SK-N-SH treated with all-trans-retinoic acid at 6 μM for 48 hours (cell line): ENCODE measurements around the gene KCNH2.

Experiments used
- ATAC-seq: fragments of 200-7000 bp; cut with Tn5 transposase; 3 replicates; pipeline ENCODE4 v1.9.1; 2020; ENCODE audit warnings: mild to moderate bottlenecking, moderate library complexity
- ARNTL ChIP-seq: fragments of 450-650 bp; formaldehyde crosslinking; IDR thresholded peaks from 2 replicates; pipeline ENCODE4 v1.5.0; 2020; ENCODE audit warnings: low read depth, mild to moderate bottlenecking, moderate library complexity, borderline replicate concordance
- BACH2 ChIP-seq: fragments of 250-450 bp; sonication (Bioruptor Pico); IDR thresholded peaks from 2 replicates; pipeline ENCODE4 v1.9.0; 2021; ENCODE audit warnings: mild to moderate bottlenecking, borderline replicate concordance
- CSDC2 ChIP-seq: fragments of 250-450 bp; sonication (Bioruptor Pico); IDR thresholded peaks from 2 replicates; pipeline ENCODE4 v1.5.0; 2020; ENCODE audit warnings: mild to moderate bottlenecking, moderate library complexity
- ESRRG ChIP-seq: fragments of 250-450 bp; sonication (Bioruptor Pico); IDR thresholded peaks from 2 replicates; pipeline ENCODE4 v1.6.1; 2021; ENCODE audit warnings: mild to moderate bottlenecking
- GLIS3 ChIP-seq: fragments of 250-450 bp; sonication (Bioruptor Pico); IDR thresholded peaks from 2 replicates; pipeline ENCODE4 v1.5.0; 2020; ENCODE audit warnings: mild to moderate bottlenecking, moderate library complexity
- ISL1 ChIP-seq: fragments of 250-450 bp; sonication (Bioruptor Pico); IDR thresholded peaks from 2 replicates; pipeline ENCODE4 v2.1.2; 2022; ENCODE audit warnings: mild to moderate bottlenecking, moderate library complexity
- RARB ChIP-seq: fragments of 250-450 bp; sonication (Bioruptor Pico); IDR thresholded peaks from 2 replicates; pipeline ENCODE4 v1.8.0; 2021; ENCODE audit warnings: mild to moderate bottlenecking, moderate library complexity
- SNAI2 ChIP-seq: fragments of 250-450 bp; sonication (Bioruptor Pico); IDR thresholded peaks from 2 replicates; pipeline ENCODE4 v1.5.0; 2020; ENCODE audit warnings: mild to moderate bottlenecking, moderate library complexity
- TCF4 ChIP-seq: fragments of 250-450 bp; sonication (Bioruptor Pico); IDR thresholded peaks from 2 replicates; pipeline ENCODE4 v1.8.0; 2021; ENCODE audit warnings: mild to moderate bottlenecking, moderate library complexity, borderline replicate concordance
- TOX ChIP-seq: fragments of 250-450 bp; sonication (Bioruptor Pico); IDR thresholded peaks from 2 replicates; pipeline ENCODE4 v1.8.0; 2021; ENCODE audit warnings: mild to moderate bottlenecking, moderate library complexity, borderline replicate concordance
- ZFP30 ChIP-seq: fragments of 450-650 bp; formaldehyde crosslinking; IDR thresholded peaks from 2 replicates; pipeline ENCODE4 v1.5.0; 2022; ENCODE audit warnings: mild to moderate bottlenecking, moderate library complexity
- ZNF565 ChIP-seq: fragments of 450-650 bp; formaldehyde crosslinking; conservative IDR thresholded peaks from 2 replicates; pipeline ENCODE4 v1.5.0; 2020; ENCODE audit warnings: low read depth, mild to moderate bottlenecking, moderate library complexity
- ZNF70 ChIP-seq: fragments of 450-650 bp; formaldehyde crosslinking; IDR thresholded peaks from 2 replicates; pipeline ENCODE4 v1.5.0; 2020; ENCODE audit warnings: mild to moderate bottlenecking, moderate library complexity
- TF ChIP-seq, protein P1 (sequence below): fragments of 250-450 bp; sonication (Bioruptor Pico); IDR thresholded peaks from 2 replicates; pipeline ENCODE4 v1.5.0; 2020; ENCODE audit warnings: mild to moderate bottlenecking, moderate library complexity
- TF ChIP-seq, protein P2 (sequence below): fragments of 250-450 bp; sonication (Bioruptor Pico); IDR thresholded peaks from 2 replicates; pipeline ENCODE4 v1.8.0; 2021; ENCODE audit warnings: low read depth, mild to moderate bottlenecking, moderate library complexity, borderline replicate concordance
- TF ChIP-seq, protein P3 (sequence below): fragments of 250-450 bp; sonication (Bioruptor Pico); IDR thresholded peaks from 2 replicates; pipeline ENCODE4 v1.8.0; 2020; ENCODE audit warnings: mild to moderate bottlenecking, moderate library complexity, borderline replicate concordance

Gene KCNH2

DNA sequence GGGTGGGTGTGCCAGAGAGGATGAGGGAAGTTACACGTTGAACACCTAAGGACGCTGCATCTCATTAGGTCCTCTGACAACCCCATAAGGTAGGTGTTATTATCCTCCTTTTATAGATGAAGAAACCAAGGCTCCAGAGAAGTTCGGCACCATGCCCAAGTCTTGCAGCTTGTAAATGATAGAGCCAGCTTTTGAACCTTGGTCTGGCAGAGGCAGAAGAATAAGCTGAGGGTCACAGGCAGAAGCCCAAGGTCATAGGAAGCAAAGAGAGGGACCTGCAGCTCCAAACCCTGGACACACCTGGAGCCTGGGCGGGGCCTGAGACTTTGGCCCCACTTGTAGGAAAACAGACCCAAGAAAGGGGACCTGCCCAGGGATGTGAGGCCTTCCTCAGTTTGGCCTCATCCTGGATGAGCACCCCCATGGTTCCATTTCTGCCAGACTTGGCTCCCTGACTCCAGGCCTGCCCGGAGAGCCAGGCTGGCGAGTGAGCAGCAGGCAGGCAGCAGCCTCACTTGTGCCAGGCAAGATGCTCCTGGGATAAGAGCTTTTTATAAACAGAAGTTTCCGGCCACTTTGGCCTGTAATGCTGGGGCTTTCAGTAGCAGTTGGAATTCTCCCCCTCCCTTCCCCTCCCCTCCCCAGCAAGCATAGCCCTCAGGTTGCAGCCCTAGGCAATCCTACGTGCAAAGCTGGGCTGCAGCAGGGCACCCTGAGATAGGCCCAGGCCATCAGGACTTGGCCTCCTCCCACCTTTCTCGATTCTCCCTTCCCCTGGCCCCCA lies 2.4 kb downstream of the KCNH2 start:
- peak; percentile 3; the same call in 1 of the 3 replicates for ATAC-seq
- TF ChIP-seq TOX (no peak), ZNF70 (CRISPR knock-in tag) (peak; percentile 48; the same call in 1 of the 2 replicates), ZNF565 (CRISPR knock-in tag) (no peak), TCF4 (CRISPR knock-in tag) (0 out of 2 replicates have a peak, but pooled peaks have one; percentile 38)
- TF ChIP-seq, protein P1, sequence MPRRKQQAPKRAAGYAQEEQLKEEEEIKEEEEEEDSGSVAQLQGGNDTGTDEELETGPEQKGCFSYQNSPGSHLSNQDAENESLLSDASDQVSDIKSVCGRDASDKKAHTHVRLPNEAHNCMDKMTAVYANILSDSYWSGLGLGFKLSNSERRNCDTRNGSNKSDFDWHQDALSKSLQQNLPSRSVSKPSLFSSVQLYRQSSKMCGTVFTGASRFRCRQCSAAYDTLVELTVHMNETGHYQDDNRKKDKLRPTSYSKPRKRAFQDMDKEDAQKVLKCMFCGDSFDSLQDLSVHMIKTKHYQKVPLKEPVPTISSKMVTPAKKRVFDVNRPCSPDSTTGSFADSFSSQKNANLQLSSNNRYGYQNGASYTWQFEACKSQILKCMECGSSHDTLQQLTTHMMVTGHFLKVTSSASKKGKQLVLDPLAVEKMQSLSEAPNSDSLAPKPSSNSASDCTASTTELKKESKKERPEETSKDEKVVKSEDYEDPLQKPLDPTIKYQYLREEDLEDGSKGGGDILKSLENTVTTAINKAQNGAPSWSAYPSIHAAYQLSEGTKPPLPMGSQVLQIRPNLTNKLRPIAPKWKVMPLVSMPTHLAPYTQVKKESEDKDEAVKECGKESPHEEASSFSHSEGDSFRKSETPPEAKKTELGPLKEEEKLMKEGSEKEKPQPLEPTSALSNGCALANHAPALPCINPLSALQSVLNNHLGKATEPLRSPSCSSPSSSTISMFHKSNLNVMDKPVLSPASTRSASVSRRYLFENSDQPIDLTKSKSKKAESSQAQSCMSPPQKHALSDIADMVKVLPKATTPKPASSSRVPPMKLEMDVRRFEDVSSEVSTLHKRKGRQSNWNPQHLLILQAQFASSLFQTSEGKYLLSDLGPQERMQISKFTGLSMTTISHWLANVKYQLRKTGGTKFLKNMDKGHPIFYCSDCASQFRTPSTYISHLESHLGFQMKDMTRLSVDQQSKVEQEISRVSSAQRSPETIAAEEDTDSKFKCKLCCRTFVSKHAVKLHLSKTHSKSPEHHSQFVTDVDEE, result 0 out of 2 replicates have a peak, but pooled peaks have one; percentile 45

DNA sequence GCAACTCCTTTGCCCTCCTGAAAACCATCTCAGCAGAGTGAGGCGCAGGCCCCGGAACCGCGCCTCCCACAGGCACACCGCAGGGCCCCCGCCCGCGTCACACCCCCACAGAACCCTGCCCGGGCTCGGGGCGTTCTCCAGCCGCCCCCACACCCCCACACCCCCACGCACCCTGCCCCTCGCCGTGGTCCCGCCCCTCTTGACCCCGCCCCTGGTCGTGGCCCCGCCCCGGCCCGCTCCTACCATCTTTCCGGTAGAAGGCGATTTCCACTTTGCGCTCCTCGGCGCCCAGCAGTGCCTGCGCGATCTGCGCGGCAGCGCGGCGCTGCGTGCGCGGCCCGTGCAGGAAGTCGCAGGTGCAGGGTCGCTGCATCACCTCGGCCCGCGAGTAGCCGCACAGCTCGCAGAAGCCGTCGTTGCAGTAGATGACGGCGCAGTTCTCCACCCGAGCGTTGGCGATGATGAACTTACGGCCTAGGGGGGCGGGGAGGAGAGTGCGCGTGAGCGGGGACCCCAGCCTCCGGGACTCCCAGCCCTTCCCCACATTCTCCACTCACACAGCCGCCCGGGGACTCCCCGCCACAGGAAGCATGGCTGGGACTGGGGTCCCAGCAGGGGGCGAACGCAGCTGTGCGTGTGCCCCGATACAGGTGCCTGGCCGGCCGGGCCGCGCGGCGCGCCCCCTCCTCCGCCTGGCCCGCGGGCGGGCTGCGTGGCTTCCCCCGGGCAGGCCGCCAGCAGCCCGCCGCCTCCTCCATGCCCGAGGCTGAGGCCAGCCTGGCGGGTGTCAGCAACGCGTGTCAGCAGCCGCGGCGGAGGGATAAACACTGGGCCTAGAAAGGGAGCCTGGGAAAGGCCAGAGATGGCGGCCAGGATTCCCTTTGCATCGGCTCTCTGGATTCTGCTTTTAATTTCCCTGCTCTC lies 3.4 kb downstream of the KCNH2 start:
- ATAC-seq, result no peak
- TF ChIP-seq SNAI2 (CRISPR knock-in tag) (peak; percentile 72; the same call in 1 of the 2 replicates), BACH2 (CRISPR knock-in tag) (no peak), GLIS3 (CRISPR knock-in tag) (no peak)
- TF ChIP-seq, protein P1, result peak; percentile 52; the same call in 1 of the 2 replicates

DNA sequence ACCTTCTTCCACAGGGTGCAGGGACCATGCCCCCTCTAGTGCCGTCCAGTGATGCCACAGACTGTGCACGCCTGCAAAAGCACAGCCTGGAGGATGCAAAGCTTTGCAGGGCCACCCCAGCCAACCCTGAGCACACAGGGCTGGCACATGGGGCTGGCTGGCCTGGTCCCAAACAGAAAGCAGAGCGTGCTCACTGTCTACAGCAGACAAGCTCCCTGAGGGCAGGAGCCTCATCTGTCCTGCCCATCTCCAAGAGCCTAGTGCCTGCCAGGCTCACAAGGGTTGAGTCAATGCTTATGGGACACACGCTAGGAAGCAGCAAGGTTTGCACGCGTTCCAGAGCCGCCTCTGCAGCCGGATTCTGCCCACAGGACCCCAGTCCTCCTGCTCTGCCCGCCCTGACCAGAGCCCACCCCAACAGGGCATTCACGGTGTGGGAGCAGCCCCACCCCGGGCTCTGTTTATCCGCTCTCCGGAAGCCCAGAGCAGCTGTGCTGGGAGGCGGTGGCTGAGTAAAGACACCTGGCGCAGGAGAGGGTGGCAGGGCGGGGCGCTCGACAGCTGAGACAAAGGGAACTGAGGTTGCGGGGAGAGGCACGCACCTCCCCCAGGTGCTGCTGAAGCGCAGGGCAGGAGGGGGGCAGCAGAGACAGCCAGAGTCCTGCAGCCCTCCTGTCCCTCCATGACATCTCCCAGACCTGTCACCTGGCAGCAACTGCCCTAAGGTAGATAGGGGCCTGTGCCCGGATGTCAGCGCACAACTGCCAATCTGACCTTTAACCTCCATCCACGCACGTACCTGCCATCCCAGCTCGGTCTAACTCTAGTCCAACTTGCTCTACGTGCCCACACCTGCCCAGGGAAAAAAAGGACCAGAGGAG lies 4.3 kb downstream of the KCNH2 start:
- no peak for TF ChIP-seq RARB (CRISPR knock-in tag)
- TF ChIP-seq, protein P2, sequence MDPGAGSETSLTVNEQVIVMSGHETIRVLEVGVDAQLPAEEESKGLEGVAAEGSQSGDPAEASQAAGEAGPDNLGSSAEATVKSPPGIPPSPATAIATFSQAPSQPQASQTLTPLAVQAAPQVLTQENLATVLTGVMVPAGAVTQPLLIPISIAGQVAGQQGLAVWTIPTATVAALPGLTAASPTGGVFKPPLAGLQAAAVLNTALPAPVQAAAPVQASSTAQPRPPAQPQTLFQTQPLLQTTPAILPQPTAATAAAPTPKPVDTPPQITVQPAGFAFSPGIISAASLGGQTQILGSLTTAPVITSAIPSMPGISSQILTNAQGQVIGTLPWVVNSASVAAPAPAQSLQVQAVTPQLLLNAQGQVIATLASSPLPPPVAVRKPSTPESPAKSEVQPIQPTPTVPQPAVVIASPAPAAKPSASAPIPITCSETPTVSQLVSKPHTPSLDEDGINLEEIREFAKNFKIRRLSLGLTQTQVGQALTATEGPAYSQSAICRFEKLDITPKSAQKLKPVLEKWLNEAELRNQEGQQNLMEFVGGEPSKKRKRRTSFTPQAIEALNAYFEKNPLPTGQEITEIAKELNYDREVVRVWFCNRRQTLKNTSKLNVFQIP (CRISPR knock-in tag), result no peak
- no peak for TF ChIP-seq ZFP30
- no peak for TF ChIP-seq CSDC2
- no peak for TF ChIP-seq ARNTL (CRISPR knock-in tag)
- TF ChIP-seq, protein P3, sequence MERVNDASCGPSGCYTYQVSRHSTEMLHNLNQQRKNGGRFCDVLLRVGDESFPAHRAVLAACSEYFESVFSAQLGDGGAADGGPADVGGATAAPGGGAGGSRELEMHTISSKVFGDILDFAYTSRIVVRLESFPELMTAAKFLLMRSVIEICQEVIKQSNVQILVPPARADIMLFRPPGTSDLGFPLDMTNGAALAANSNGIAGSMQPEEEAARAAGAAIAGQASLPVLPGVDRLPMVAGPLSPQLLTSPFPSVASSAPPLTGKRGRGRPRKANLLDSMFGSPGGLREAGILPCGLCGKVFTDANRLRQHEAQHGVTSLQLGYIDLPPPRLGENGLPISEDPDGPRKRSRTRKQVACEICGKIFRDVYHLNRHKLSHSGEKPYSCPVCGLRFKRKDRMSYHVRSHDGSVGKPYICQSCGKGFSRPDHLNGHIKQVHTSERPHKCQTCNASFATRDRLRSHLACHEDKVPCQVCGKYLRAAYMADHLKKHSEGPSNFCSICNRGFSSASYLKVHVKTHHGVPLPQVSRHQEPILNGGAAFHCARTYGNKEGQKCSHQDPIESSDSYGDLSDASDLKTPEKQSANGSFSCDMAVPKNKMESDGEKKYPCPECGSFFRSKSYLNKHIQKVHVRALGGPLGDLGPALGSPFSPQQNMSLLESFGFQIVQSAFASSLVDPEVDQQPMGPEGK, result no peak
- TF ChIP-seq, protein P1, result no peak
- TF ChIP-seq SNAI2 (CRISPR knock-in tag), result no peak
- TF ChIP-seq ZNF70 (CRISPR knock-in tag), result no peak
- no peak for TF ChIP-seq ISL1 (CRISPR knock-in tag)
- no peak for TF ChIP-seq ESRRG (CRISPR knock-in tag)
- TF ChIP-seq, all 23 proteins: peak for 0
- ATAC-seq, result no peak
